Suprapubic skin (tissue), 4 donors: ENCODE results near the gene SCAF1. TPM values are rescaled to one million over a fixed set of nuclear protein-coding genes. Genes with fewer than 3 reads are reported as not detected.

ENCODE experiments used
- DNase-seq, 2 donors: peaks; one replicate each; pipeline ENCODE4 v3.0.0-alpha.2; 2019; ENCODE audit warnings: low spot score in 2 of 2
- H3K27ac ChIP-seq: fragments of 200-600 bp; sonication (generic); one replicate; pipeline ENCODE4 v1.5.1; 2019
- H3K27me3 ChIP-seq: fragments of 200-600 bp; sonication (generic); one replicate; pipeline ENCODE4 v1.5.1; 2019
- H3K36me3 ChIP-seq: fragments of 200-600 bp; sonication (generic); one replicate; pipeline ENCODE4 v1.5.1; 2019
- H3K4me1 ChIP-seq: fragments of 200-600 bp; sonication (generic); one replicate; pipeline ENCODE4 v1.5.1; 2019
- H3K4me3 ChIP-seq: fragments of 200-600 bp; sonication (generic); one replicate; pipeline ENCODE4 v1.5.1; 2019; ENCODE audit warnings: mild to moderate bottlenecking
- H3K9me3 ChIP-seq: fragments of 200-600 bp; sonication (generic); one replicate; pipeline ENCODE4 v1.5.1; 2019
- EP300 ChIP-seq: sonication (generic); formaldehyde crosslinking; IDR thresholded peaks from one replicate; pipeline ENCODE4 v1.6.1; 2017; ENCODE audit warnings: antibody characterized with exemption
- POLR2A ChIP-seq, 2 donors: fragments of 450-650 bp; IDR thresholded peaks; one replicate each; pipeline ENCODE4 v1.6.1; 2017; ENCODE audit warnings: antibody characterized with exemption in 2 of 2, mild to moderate bottlenecking in 2 of 2, moderate library complexity in 2 of 2
- POLR2AphosphoS5 ChIP-seq, 3 donors: sonication (generic); formaldehyde crosslinking; IDR thresholded peaks; one replicate each; pipeline ENCODE4 v1.6.1; 2017; ENCODE audit warnings: antibody characterized with exemption in 3 of 3
- WGBS: methylation state at CpG from one replicate; pipeline ENCODE4 v1.1.5; 2018; 5-methylcytosine and 5-hydroxymethylcytosine counted together
- total RNA-seq, 4 donors: library from RNA; depleted of rRNA; stranded (reverse); fragments of >200 nt; gene quantifications; one replicate each; pipeline ENCODE4 v1.1.0, GENCODE V29; 2016
- TF ChIP-seq, protein P1 (sequence below), 2 donors: fragments of 200-600 bp in 1 of 2; fragments of 450-650 bp in 1 of 2; sonication (generic) in 1 of 2; IDR thresholded peaks; one replicate each; pipeline ENCODE4 v1.5.1; 2016 to 2019; ENCODE audit warnings: antibody characterized with exemption in 2 of 2, mild to moderate bottlenecking in 1 of 2, moderate library complexity in 1 of 2

SCAF1 gene
- total RNA-seq, 4 donors from 2014 or later: 22.1 to 36.9 (median 28.5) TPM

DNA sequence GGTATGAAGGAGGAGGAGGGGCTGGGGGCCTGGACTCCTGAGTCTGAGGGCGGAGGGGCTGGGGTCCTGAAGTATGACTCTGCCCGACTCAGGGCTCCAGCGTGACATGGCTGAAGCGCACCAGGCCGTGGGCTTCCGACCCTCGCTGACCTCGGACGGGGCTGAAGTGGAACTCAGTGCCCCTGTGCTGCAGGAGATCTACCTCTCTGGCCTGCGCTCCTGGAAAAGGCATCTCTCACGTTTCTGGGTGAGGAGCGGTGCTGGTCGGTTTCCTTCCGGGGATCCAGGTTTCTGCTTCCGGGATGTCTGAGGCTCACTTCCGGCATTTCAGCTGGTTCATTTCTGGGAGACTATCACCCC lies 50.1 kb downstream of the SCAF1 start:
- WGBS: 77% methylated on average over 16 of the region's 16 CpGs
- DNase-seq: no peak
- Histone ChIP-seq H3K27me3 (no peaks in the 10 kb centered on the region), H3K27ac (no peak overlapping the region), H3K9me3 (no peaks in the 10 kb centered on the region), H3K4me3 (no peak overlapping the region), H3K4me1 (peaks cover 27% of the 10 kb centered on the region), H3K36me3 (peaks cover 1% of the 10 kb centered on the region)
- TF ChIP-seq, protein P1, sequence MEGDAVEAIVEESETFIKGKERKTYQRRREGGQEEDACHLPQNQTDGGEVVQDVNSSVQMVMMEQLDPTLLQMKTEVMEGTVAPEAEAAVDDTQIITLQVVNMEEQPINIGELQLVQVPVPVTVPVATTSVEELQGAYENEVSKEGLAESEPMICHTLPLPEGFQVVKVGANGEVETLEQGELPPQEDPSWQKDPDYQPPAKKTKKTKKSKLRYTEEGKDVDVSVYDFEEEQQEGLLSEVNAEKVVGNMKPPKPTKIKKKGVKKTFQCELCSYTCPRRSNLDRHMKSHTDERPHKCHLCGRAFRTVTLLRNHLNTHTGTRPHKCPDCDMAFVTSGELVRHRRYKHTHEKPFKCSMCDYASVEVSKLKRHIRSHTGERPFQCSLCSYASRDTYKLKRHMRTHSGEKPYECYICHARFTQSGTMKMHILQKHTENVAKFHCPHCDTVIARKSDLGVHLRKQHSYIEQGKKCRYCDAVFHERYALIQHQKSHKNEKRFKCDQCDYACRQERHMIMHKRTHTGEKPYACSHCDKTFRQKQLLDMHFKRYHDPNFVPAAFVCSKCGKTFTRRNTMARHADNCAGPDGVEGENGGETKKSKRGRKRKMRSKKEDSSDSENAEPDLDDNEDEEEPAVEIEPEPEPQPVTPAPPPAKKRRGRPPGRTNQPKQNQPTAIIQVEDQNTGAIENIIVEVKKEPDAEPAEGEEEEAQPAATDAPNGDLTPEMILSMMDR (IDR thresholded peaks at IDR 0.05): no peak
- no peak for TF ChIP-seq POLR2AphosphoS5 (IDR thresholded peaks at IDR 0.05)
- TF ChIP-seq EP300: no peak
- no peak for TF ChIP-seq POLR2A (IDR thresholded peaks at IDR 0.05)

- no peaks in the 10 kb centered on the region for H3K27me3 ChIP-seq
- H3K27ac ChIP-seq: no peak overlapping the region
- H3K4me3 ChIP-seq: no peak overlapping the region
- H3K36me3 ChIP-seq: no peaks in the 10 kb centered on the region
- H3K9me3 ChIP-seq: no peaks in the 10 kb centered on the region
- peaks cover 6% of the 10 kb centered on the region for H3K4me1 ChIP-seq
- TF ChIP-seq POLR2A (IDR thresholded peaks at IDR 0.05): no peak
- TF ChIP-seq, protein P1 (IDR thresholded peaks at IDR 0.05): no peak
- TF ChIP-seq POLR2AphosphoS5 (IDR thresholded peaks at IDR 0.05): no peak
- no peak for TF ChIP-seq EP300
- no peak for DNase-seq
- 79% methylated on average over 6 of the region's 6 CpGs for WGBS
These were observed 54.1 kb downstream of the SCAF1 start for GRCh38 chr19:49696115-49696514.

DNA sequence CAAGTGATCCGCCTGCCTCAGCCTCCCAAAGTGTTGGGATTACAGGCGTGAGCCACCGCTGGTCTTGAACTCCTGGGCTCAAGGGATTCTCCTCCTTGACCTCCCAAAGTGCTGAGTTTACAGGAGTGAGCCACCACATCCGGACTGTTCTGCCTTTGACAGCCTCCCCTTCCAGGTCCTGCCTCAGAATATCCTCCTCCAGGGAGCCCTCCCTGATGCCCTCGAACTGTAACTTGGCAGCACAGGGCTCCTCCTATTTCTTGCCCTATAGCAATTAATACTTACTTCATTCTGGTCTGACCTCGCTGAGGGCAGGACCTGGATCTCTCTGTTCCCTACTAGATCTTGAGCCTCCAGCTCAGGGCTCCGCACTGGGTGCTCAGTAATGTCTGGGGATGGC lies 54.9 kb downstream of the SCAF1 start:
- Histone ChIP-seq H3K36me3 (no peaks in the 10 kb centered on the region), H3K27ac (no peak overlapping the region), H3K4me3 (no peak overlapping the region), H3K9me3 (no peaks in the 10 kb centered on the region), H3K4me1 (no peaks in the 10 kb centered on the region), H3K27me3 (peaks cover 3% of the 10 kb centered on the region)
- TF ChIP-seq, protein P1 (IDR thresholded peaks at IDR 0.05): no peak
- TF ChIP-seq POLR2A (IDR thresholded peaks at IDR 0.05) (no peak), POLR2AphosphoS5 (IDR thresholded peaks at IDR 0.05) (no peak), EP300 (no peak)
- DNase-seq: no peak
- 97% methylated on average over 7 of the region's 7 CpGs for WGBS

- H3K4me3 ChIP-seq: no peak overlapping the region
- TF ChIP-seq, protein P1 (IDR thresholded peaks at IDR 0.05): no peak
- TF ChIP-seq EP300 (no peak), POLR2A (IDR thresholded peaks at IDR 0.05) (no peak), POLR2AphosphoS5 (IDR thresholded peaks at IDR 0.05) (no peak)
- H3K27me3 ChIP-seq: peaks cover 3% of the 10 kb centered on the region
- no peak overlapping the region for H3K27ac ChIP-seq
- H3K9me3 ChIP-seq: no peaks in the 10 kb centered on the region
- 97% methylated on average over 5 of the region's 5 CpGs for WGBS
- DNase-seq: no peak
- H3K4me1 ChIP-seq: no peaks in the 10 kb centered on the region
- H3K36me3 ChIP-seq: no peaks in the 10 kb centered on the region
These were observed 57.4 kb downstream of the SCAF1 start for GRCh38 chr19:49699364-49699763.

GRCh38 chr19:49700563-49700962 lies 58.6 kb downstream of the SCAF1 start:
- H3K4me1 ChIP-seq: no peaks in the 10 kb centered on the region
- DNase-seq: no peak
- no peaks in the 10 kb centered on the region for H3K9me3 ChIP-seq
- TF ChIP-seq POLR2AphosphoS5 (IDR thresholded peaks at IDR 0.05) (no peak), POLR2A (IDR thresholded peaks at IDR 0.05) (no peak), EP300 (no peak)
- TF ChIP-seq, protein P1 (IDR thresholded peaks at IDR 0.05): no peak
- H3K36me3 ChIP-seq: no peaks in the 10 kb centered on the region
- no peak overlapping the region for H3K27ac ChIP-seq
- H3K27me3 ChIP-seq: peaks cover 3% of the 10 kb centered on the region
- WGBS: 56% methylated on average over 3 of the region's 11 CpGs
- H3K4me3 ChIP-seq: no peak overlapping the region
